PC-3 (cell line): Measurements from ENCODE around the gene TAF4. TPM values are rescaled to one million over a fixed set of nuclear protein-coding genes. Genes with fewer than 3 reads are reported as not detected.

Experiments
- ATAC-seq: fragments of 200-7000 bp; cut with Tn5 transposase; 2 replicates; pipeline ENCODE4 v1.9.1; 2020; ENCODE audit warnings: mild to moderate bottlenecking, moderate library complexity
- BruUV-seq: library from RNA; stranded (reverse); fragments of 400-500 nt; replicated peaks from 2 replicates; lab custom pipeline; 2021; lab: Mats Ljungman, UMichigan
- CTCF ChIA-PET: fragments of 300-600 bp; sonication (Branson Sonifier 250); formaldehyde crosslinking; loops from one replicate; lab custom pipeline; 2022; ENCODE audit warnings: antibody characterized with exemption; lab: Charles Lee
- POLR2A ChIA-PET: fragments of 300-600 bp; sonication (Branson Sonifier 250); formaldehyde crosslinking; loops from one replicate; lab custom pipeline; 2022; ENCODE audit warnings: antibody characterized with exemption; ENCODE audit not compliant: unreplicated experiment; lab: Charles Lee
- DNase-seq: peaks from one replicate; pipeline ENCODE4 v3.0.0-alpha.2; 2015
- H2AFZ ChIP-seq: fragments of 300-600 bp; sonication (generic); 2 replicates; pipeline ENCODE4 v1.6.0; 2016; ENCODE audit warnings: antibody characterized with exemption, low read length
- H3F3A ChIP-seq: fragments of 300-600 bp; sonication (generic); one replicate; pipeline ENCODE4 v1.6.0; 2017; ENCODE audit warnings: antibody characterized with exemption, low read length, control low read depth, mild to moderate bottlenecking; ENCODE audit not compliant: unreplicated experiment
- H3K27ac ChIP-seq: fragments of 300-600 bp; sonication (generic); 2 replicates; pipeline ENCODE4 v1.5.1; 2016; ENCODE audit warnings: mild to moderate bottlenecking, low read length
- H3K27me3 ChIP-seq: fragments of 300-600 bp; sonication (generic); 2 replicates; pipeline ENCODE4 v1.6.1; 2016; ENCODE audit warnings: low read length, mixed read lengths
- H3K36me3 ChIP-seq: fragments of 300-600 bp; sonication (generic); 2 replicates; pipeline ENCODE4 v1.6.1; 2016; ENCODE audit warnings: low read depth, mixed run types, low read length, mixed read lengths
- H3K4me1 ChIP-seq: fragments of 300-600 bp; sonication (generic); 2 replicates; pipeline ENCODE4 v1.5.1; 2016; ENCODE audit warnings: low read length; ENCODE audit not compliant: insufficient read depth
- H3K4me2 ChIP-seq: fragments of 300-600 bp; sonication (generic); 2 replicates; pipeline ENCODE4 v1.6.0; 2016; ENCODE audit warnings: low read length
- H3K4me3 ChIP-seq: fragments of 300-600 bp; sonication (generic); 2 replicates; pipeline ENCODE4 v1.5.1; 2016; ENCODE audit warnings: mild to moderate bottlenecking, low read length, mixed read lengths
- H3K79me2 ChIP-seq: fragments of 300-600 bp; sonication (generic); 2 replicates; pipeline ENCODE4 v1.6.1; 2017; ENCODE audit warnings: low read length, mixed read lengths
- H3K9ac ChIP-seq: fragments of 300-600 bp; sonication (generic); 2 replicates; pipeline ENCODE4 v1.6.0; 2016; ENCODE audit warnings: mild to moderate bottlenecking, low read length
- H3K9me2 ChIP-seq: fragments of 300-600 bp; sonication (generic); replicated peaks from 2 replicates; pipeline ENCODE4 v1.6.1; 2016; ENCODE audit warnings: mixed run types, low read length, mixed read lengths
- H3K9me3 ChIP-seq: fragments of 300-600 bp; sonication (generic); 2 replicates; pipeline ENCODE4 v1.6.1; 2016; ENCODE audit warnings: low read length, mixed read lengths
- H4K20me1 ChIP-seq: fragments of 300-600 bp; sonication (generic); 2 replicates; pipeline ENCODE4 v1.6.1; 2016; ENCODE audit warnings: low read length, mixed read lengths
- CTCF ChIP-seq: fragments of 300-600 bp; sonication (generic); conservative IDR thresholded peaks from 2 replicates; pipeline ENCODE4 v1.5.1; 2017; ENCODE audit warnings: antibody characterized with exemption, low read depth, mild to moderate bottlenecking, low read length
- EZH2 ChIP-seq: fragments of 300-600 bp; sonication (generic); IDR thresholded peaks from one replicate; pipeline ENCODE4 v1.6.1; 2017; ENCODE audit warnings: antibody characterized with exemption, mild to moderate bottlenecking, low read length; ENCODE audit not compliant: unreplicated experiment
- EZH2phosphoT487 ChIP-seq: fragments of 300-600 bp; sonication (generic); IDR thresholded peaks from 2 replicates; pipeline ENCODE4 v1.6.1; 2018; ENCODE audit warnings: mild to moderate bottlenecking, antibody characterized with exemption, low read length, borderline replicate concordance
- intact Hi-C: fragments of 100-400 bp; cut with micrococcal nuclease; formaldehyde crosslinking; loops from 2 replicates; pipeline ENCODE4 v1.9.0; 2023
- total RNA-seq: library from RNA; depleted of rRNA; stranded (reverse); fragments of >200 nt; gene quantifications from 2 replicates; pipeline ENCODE4 v1.2.3, GENCODE V29; 2014

Gene TAF4
- total RNA-seq, 1 experiment from 2014 or later = 9.6 TPM

- intact Hi-C loops = no loop called here
- TF ChIP-seq EZH2 (no peak), CTCF (no peak), EZH2phosphoT487 (no peak)
These were observed 100.7 kb downstream of the TAF4 start for GRCh38 chr20:61964675-61965605.

GRCh38 chr20:61963885-61964674, 101.6 kb downstream of the TAF4 start:
- Histone ChIP-seq H3K4me3 (no peak overlapping the region), H3K36me3 (no peaks in the 10 kb centered on the region), H4K20me1 (no peaks in the 10 kb centered on the region), H3K9ac (no peak overlapping the region), H2AFZ (no peak overlapping the region), H3K79me2 (no peaks in the 10 kb centered on the region), H3K4me2 (no peak overlapping the region), H3K27ac (no peak overlapping the region), H3K9me3 (no peaks in the 10 kb centered on the region), H3K4me1 (no peaks in the 10 kb centered on the region), H3K9me2 (no peaks in the 10 kb centered on the region), H3F3A (no peaks in the 10 kb centered on the region), H3K27me3 (no peaks in the 10 kb centered on the region)
- no peak for ATAC-seq
- no peak for TF ChIP-seq EZH2
- TF ChIP-seq CTCF = no peak
- no peak for TF ChIP-seq EZH2phosphoT487
- BruUV-seq = no TSS peak
- POLR2A ChIA-PET = no interaction called here
- intact Hi-C loops = no loop called here
- CTCF ChIA-PET = no interaction called here
- DNase-seq = no peak

More at GRCh38 chr20:61964675-61965605, 100.7 kb downstream of the TAF4 start:
- Histone ChIP-seq H3K9me2 (no peaks in the 10 kb centered on the region), H2AFZ (no peak overlapping the region), H3K4me2 (no peak overlapping the region), H3K4me1 (no peaks in the 10 kb centered on the region), H3K9ac (no peak overlapping the region), H3K9me3 (no peaks in the 10 kb centered on the region), H3K79me2 (no peaks in the 10 kb centered on the region), H3F3A (no peaks in the 10 kb centered on the region), H4K20me1 (no peaks in the 10 kb centered on the region), H3K27ac (no peak overlapping the region), H3K27me3 (no peaks in the 10 kb centered on the region), H3K4me3 (no peak overlapping the region), H3K36me3 (no peaks in the 10 kb centered on the region)
- POLR2A ChIA-PET = no interaction called here
- no TSS peak for BruUV-seq
- ATAC-seq (no peak; the same call in 1 of the 2 replicates), DNase-seq (no peak)
- CTCF ChIA-PET = no interaction called here
